Stimulated activated CD4-positive, alpha-beta T cell treated with anti-CD3 and anti-CD28 coated beads, Interleukin-4, amount 100 ng/mL, for 24 hours (primary cell): Measurements from ENCODE around the gene RRP1.

Experiments used
- DNase-seq: peaks from one replicate; pipeline ENCODE4 v3.0.0-alpha.2; 2020

The RRP1 gene

DNA sequence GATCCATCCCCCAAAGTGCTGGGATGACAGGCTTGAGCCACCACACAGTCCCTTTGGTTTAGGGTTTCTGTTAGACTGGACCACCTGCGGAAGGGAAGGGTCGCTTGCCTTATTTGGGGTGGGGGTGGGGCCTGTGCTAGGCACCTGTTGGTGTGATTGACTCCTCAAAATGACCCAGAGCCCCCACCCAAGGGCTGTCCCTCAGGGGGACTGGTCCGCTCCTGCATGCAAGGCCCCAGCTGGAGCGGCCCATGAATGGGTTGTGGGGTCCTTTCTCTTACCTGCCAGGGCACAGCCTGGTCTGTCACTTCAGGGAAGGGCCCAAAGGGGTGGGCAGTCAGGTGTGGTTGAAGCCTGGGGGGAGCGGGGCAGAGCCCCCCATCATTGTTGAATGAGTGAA, 11.4 kb upstream of the RRP1 start:
- no peak for DNase-seq

DNA sequence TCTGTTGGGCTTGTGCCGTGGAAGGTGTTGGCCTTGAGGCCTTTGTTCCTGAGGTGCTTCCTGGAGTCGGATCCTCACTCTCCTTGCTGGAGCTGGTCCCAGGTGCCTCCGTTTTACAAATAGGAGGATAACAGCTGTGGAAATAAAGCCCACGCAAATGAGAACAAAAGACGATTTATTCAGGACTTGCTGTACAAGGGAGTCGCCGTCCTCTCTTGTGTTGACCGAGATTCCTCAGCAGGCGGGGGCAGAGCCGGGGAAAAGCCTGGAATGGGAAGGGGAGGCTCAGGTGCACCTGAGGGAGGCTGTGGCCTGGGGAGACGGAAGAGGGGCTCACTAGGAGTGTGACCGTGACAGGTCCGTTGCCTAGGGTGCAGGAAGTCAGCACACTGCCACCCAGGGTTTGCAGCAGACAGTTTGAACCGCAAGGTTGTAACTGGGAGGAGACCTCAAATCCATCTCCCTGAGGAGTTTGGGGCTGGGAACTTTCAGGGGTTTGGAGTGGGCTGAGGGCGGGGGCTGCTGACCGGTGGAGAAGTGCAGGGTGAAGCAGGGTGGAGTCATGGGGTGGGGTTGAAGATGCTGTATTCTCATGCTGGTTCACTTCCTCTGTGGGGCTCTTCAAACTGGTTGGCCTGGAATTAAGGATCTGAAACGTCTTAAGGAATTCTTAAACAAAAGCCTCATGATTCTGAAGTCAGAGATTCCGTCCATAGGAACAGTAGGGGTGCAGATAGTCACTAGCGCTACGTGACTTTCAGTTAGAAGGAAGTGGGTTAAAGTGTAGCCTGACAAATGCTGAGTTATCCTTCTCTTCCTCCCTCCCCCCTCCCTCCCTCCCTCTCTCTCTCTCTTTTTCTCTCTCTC, 10.7 kb upstream of the RRP1 start:
- no peak for DNase-seq

GRCh38 chr21:43779660-43780059, 9.7 kb upstream of the RRP1 start:
- no peak for DNase-seq

GRCh38 chr21:43781846-43782245, 7.5 kb upstream of the RRP1 start:
- DNase-seq, result no peak

GRCh38 chr21:43782431-43783097, 6.8 kb upstream of the RRP1 start:
- no peak for DNase-seq

- DNase-seq, result no peak
Measured at GRCh38 chr21:43783098-43783700, 6.2 kb upstream of the RRP1 start.

GRCh38 chr21:43785134-43785533, 4.2 kb upstream of the RRP1 start:
- DNase-seq, result no peak

- no peak for DNase-seq
Measured at GRCh38 chr21:43786300-43786806, 3.0 kb upstream of the RRP1 start.

- DNase-seq, result no peak
Measured at GRCh38 chr21:43786807-43787440, 2.5 kb upstream of the RRP1 start.

DNA sequence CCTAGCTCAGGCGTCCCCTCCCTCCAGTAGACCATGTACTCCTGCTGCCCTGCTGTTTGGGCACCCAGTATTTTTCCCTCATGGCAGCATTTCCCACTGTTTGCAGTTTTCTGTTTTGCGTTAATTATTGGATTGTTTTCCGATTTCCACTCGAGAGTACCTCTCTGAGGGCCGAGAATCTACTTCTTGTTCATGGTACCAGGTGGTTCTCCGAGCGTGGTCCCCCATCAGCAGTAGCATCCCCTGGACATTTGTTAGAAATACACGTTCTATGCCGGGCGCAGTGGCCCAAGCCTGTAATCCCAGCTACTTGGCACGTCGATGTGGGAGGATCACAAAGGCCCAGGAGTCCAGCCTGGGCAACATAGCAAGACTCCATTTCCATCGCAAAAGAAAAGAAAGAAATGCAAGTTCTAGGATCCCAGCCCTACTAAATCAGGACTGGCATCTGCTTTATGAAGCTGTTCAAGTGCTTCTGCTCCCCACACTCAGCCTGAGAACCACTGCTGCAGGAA, 690 bp downstream of the RRP1 start:
- DNase-seq, result no peak

DNA sequence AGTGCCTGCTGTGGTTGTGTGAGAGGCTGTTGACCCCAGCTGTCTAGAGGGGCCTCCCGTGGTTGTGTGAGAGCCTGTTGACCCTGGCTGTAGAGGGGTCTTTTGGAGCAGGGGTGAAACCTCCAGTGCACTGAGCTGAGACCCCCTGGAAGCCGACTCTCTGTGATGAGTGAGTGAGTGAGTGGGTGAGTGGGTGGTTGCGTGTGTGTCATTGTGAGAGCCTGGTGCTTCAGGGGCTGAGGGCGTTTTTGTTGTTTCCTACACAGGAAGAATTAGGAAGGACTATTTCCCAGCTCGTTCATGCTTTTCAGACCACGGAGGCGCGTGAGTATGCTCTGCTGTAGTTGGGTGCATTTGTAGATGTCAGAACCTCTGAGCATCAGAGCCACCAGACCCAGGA, 3.0 kb downstream of the RRP1 start:
- DNase-seq, result no peak

- DNase-seq, result no peak
Measured at GRCh38 chr21:43793243-43793642, 3.9 kb downstream of the RRP1 start.

GRCh38 chr21:43794311-43794710, 4.9 kb downstream of the RRP1 start:
- DNase-seq, result no peak

DNA sequence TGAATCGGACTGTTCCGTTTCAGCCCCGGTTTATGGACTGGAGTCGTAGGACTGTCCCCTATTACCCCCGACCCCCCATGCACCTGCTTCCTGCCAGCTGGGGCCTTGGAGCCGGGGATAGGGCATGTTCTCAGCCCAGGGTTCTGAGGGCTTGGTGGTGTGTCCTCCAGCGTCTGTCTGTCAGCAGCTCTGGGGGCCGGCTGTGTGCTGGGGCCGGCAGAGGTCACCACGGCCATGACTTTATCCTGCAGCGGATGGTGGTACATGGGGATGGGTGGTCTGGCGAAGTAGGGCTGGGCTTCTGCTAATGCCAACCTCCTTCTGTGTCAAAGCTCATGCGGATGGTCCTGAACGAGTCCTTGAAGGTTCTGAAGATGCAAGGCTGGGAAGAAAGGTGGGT, 5.5 kb downstream of the RRP1 start:
- DNase-seq, result no peak

DNA sequence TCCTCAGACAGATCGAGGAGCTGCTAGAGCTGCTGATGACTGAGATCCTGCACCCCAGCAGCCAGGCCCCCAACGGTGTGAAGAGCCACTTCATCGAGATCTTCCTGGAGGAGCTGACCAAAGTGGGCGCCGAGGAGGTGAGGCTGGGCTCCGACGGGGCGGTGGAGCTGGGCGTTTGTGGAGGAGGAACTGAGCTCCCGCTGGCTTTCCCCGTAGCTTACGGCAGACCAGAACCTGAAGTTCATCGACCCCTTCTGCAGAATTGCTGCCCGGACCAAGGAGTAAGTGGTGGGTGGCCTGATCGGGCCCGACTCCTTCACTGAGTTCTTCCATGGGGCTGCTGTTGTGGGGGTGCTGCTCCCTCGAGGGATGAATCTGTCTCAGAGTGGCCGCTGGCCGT, 8.0 kb downstream of the RRP1 start:
- DNase-seq, result no peak

DNA sequence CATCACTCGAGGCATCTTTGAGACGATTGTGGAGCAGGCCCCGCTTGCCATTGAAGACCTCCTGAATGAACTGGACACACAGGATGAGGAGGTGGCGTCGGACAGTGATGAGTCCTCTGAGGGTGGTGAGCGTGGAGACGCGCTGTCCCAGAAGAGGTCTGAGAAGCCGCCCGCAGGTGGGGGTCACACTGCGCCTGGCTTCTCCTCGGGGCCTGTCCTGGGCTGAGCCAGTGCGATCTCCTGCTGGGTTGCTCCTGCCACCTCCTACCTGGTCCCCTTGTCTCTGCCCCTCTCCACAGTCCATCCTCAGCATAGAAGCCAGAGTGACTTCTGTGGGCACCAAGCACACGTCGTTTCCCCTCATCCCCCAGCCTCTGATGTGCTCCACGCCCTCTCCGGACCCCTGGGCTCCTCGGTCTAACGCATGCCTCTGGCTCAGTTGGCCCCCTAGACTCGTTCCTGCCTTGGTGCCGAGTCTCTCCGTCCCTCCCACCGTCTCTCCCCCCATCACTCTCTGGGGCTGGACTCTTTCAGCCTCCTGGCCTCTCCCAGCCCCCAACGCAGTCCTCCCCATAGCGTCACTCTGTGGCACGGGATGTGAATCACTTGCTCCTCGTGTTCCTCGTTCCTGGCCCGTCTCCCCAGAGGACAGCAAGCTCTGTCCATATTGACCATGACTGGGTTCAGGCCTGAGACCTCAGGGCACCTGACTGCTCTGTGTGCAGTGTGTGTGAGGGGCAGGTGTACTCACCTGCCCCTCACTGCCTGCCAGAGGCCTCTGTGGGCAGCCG, 8.7 kb downstream of the RRP1 start:
- no peak for DNase-seq

DNA sequence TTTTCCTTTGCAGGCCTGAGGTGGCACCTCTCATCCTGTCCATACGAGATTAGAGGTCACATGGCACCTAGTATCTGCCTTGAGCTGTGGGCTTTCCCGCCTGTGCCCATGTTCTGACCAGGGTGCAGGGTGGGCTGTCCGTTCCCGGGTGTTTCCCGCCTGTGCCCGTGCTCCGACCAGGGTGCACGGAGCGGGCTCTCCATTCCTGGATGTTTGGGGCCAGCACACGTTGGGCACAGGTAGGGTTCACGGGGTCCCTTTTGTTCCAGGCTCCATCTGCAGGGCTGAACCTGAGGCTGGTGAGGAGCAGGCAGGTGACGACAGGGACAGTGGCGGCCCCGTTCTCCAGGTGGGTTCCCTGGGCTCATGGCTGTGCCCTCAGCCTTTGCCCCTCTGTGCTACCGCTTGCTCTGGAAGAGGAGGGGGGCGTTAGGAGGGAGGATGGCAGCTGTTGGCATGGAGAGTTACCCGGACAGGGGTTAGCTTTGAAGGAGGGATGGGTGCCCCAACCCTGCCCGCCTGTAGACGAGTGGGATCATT, 10.0 kb downstream of the RRP1 start:
- DNase-seq, result no peak

GRCh38 chr21:43800124-43800523, 10.7 kb downstream of the RRP1 start:
- no peak for DNase-seq

- DNase-seq, result no peak
Measured at GRCh38 chr21:43800566-43800965, 11.2 kb downstream of the RRP1 start.

- DNase-seq, result no peak
Measured at GRCh38 chr21:43801006-43801783, 11.8 kb downstream of the RRP1 start.

GRCh38 chr21:43802713-43803313, 13.4 kb downstream of the RRP1 start:
- DNase-seq, result no peak
